HepG2 (cell line): ENCODE measurements around the gene CD58.

ENCODE experiments used
- FOSL1 ChIP-seq: sonication (generic); formaldehyde crosslinking; IDR thresholded peaks from 2 replicates; pipeline ENCODE4 v1.9.0; 2021; ENCODE audit warnings: missing genetic modification reagents, borderline replicate concordance
- MAFK ChIP-seq, 2 experiments: IDR thresholded peaks in 1 of 2; conservative IDR thresholded peaks in 1 of 2; 2 replicates each; pipeline ENCODE4 v1.6.1; 2011; ENCODE audit warnings: improper control_type of control experiment in 2 of 2, low read length in 2 of 2
- MAZ ChIP-seq, 2 experiments: sonication (generic) in 1 of 2; formaldehyde crosslinking in 1 of 2; IDR thresholded peaks; 2 replicates each; pipeline versions ENCODE4 v1.5.0 to v1.6.1; 2012 to 2020; ENCODE audit warnings: low read depth in 2 of 2, mild to moderate bottlenecking in 2 of 2, borderline replicate concordance in 1 of 2, improper control_type of control experiment in 1 of 2, low read length in 1 of 2, missing genetic modification reagents in 1 of 2, moderate library complexity in 1 of 2
- RAD21 ChIP-seq: fragments of 450-650 bp; formaldehyde crosslinking; IDR thresholded peaks from 2 replicates; pipeline ENCODE4 v1.5.0; 2020; ENCODE audit warnings: mild to moderate bottlenecking
- ZNF232 ChIP-seq: sonication (generic); formaldehyde crosslinking; IDR thresholded peaks from 2 replicates; pipeline ENCODE4 v1.4.0; 2020; ENCODE audit warnings: missing genetic modification reagents, borderline replicate concordance
- ZNF3 ChIP-seq: IDR thresholded peaks from 2 replicates; pipeline ENCODE4 v1.7.0; 2017; ENCODE audit warnings: inconsistent platforms
- ZNF570 ChIP-seq: sonication (generic); formaldehyde crosslinking; IDR thresholded peaks from 2 replicates; pipeline ENCODE4 v1.4.0; 2020; ENCODE audit warnings: mild to moderate bottlenecking, missing genetic modification reagents, borderline replicate concordance
- ZZZ3 ChIP-seq: sonication (generic); formaldehyde crosslinking; IDR thresholded peaks from 2 replicates; pipeline ENCODE4 v1.4.0; 2020; ENCODE audit warnings: missing genetic modification reagents, mild to moderate bottlenecking, borderline replicate concordance
- TF ChIP-seq, protein P1 (sequence below): sonication (generic); formaldehyde crosslinking; IDR thresholded peaks from 2 replicates; pipeline ENCODE4 v1.5.0; 2020; ENCODE audit warnings: mild to moderate bottlenecking, missing genetic modification reagents, moderate library complexity
- TF ChIP-seq, protein P2 (sequence below): sonication (generic); formaldehyde crosslinking; IDR thresholded peaks from 2 replicates; pipeline ENCODE4 v1.5.0; 2020; ENCODE audit warnings: mild to moderate bottlenecking, missing genetic modification reagents, borderline replicate concordance
- TF ChIP-seq, protein P3 (sequence below): IDR thresholded peaks from 2 replicates; pipeline ENCODE4 v1.6.1; 2012; ENCODE audit warnings: low read length, improper control_type of control experiment
- TF ChIP-seq, protein P4 (sequence below): sonication (generic); formaldehyde crosslinking; IDR thresholded peaks from 2 replicates; pipeline ENCODE4 v1.5.1; 2020; ENCODE audit warnings: mild to moderate bottlenecking, missing genetic modification reagents, moderate library complexity

DNA sequence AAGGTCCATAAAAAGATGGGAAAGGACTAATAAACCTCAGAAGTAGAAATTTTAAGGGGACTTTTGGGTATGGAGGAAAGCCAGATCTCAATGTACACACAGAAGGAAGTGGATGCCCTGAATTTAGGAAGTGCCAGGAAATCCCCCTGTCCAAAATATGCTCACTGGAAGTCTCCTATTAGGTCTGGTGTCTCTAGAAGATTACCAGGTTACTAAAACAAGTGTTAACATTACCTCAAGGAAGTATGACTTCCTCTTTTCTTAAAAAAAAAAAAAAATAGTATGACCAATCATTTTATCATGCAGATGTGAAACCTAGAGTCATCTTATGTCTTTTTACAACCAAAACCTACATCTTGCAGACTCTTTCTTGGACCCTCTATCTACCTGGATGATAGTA, 30.7 kb downstream of the CD58 start:
- TF ChIP-seq ZNF232 (CRISPR knock-in tag) = no peak
- TF ChIP-seq ZZZ3 (CRISPR knock-in tag) = no peak
- TF ChIP-seq ZNF3 (CRISPR knock-in tag) = no peak
- TF ChIP-seq, protein P1, sequence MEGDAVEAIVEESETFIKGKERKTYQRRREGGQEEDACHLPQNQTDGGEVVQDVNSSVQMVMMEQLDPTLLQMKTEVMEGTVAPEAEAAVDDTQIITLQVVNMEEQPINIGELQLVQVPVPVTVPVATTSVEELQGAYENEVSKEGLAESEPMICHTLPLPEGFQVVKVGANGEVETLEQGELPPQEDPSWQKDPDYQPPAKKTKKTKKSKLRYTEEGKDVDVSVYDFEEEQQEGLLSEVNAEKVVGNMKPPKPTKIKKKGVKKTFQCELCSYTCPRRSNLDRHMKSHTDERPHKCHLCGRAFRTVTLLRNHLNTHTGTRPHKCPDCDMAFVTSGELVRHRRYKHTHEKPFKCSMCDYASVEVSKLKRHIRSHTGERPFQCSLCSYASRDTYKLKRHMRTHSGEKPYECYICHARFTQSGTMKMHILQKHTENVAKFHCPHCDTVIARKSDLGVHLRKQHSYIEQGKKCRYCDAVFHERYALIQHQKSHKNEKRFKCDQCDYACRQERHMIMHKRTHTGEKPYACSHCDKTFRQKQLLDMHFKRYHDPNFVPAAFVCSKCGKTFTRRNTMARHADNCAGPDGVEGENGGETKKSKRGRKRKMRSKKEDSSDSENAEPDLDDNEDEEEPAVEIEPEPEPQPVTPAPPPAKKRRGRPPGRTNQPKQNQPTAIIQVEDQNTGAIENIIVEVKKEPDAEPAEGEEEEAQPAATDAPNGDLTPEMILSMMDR (CRISPR knock-in tag) = no peak
- TF ChIP-seq, protein P2, sequence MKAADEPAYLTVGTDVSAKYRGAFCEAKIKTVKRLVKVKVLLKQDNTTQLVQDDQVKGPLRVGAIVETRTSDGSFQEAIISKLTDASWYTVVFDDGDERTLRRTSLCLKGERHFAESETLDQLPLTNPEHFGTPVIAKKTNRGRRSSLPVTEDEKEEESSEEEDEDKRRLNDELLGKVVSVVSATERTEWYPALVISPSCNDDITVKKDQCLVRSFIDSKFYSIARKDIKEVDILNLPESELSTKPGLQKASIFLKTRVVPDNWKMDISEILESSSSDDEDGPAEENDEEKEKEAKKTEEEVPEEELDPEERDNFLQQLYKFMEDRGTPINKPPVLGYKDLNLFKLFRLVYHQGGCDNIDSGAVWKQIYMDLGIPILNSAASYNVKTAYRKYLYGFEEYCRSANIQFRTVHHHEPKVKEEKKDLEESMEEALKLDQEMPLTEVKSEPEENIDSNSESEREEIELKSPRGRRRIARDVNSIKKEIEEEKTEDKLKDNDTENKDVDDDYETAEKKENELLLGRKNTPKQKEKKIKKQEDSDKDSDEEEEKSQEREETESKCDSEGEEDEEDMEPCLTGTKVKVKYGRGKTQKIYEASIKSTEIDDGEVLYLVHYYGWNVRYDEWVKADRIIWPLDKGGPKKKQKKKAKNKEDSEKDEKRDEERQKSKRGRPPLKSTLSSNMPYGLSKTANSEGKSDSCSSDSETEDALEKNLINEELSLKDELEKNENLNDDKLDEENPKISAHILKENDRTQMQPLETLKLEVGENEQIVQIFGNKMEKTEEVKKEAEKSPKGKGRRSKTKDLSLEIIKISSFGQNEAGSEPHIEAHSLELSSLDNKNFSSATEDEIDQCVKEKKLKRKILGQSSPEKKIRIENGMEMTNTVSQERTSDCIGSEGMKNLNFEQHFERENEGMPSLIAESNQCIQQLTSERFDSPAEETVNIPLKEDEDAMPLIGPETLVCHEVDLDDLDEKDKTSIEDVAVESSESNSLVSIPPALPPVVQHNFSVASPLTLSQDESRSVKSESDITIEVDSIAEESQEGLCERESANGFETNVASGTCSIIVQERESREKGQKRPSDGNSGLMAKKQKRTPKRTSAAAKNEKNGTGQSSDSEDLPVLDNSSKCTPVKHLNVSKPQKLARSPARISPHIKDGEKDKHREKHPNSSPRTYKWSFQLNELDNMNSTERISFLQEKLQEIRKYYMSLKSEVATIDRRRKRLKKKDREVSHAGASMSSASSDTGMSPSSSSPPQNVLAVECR (CRISPR knock-in tag) = no peak
- TF ChIP-seq, protein P3, sequence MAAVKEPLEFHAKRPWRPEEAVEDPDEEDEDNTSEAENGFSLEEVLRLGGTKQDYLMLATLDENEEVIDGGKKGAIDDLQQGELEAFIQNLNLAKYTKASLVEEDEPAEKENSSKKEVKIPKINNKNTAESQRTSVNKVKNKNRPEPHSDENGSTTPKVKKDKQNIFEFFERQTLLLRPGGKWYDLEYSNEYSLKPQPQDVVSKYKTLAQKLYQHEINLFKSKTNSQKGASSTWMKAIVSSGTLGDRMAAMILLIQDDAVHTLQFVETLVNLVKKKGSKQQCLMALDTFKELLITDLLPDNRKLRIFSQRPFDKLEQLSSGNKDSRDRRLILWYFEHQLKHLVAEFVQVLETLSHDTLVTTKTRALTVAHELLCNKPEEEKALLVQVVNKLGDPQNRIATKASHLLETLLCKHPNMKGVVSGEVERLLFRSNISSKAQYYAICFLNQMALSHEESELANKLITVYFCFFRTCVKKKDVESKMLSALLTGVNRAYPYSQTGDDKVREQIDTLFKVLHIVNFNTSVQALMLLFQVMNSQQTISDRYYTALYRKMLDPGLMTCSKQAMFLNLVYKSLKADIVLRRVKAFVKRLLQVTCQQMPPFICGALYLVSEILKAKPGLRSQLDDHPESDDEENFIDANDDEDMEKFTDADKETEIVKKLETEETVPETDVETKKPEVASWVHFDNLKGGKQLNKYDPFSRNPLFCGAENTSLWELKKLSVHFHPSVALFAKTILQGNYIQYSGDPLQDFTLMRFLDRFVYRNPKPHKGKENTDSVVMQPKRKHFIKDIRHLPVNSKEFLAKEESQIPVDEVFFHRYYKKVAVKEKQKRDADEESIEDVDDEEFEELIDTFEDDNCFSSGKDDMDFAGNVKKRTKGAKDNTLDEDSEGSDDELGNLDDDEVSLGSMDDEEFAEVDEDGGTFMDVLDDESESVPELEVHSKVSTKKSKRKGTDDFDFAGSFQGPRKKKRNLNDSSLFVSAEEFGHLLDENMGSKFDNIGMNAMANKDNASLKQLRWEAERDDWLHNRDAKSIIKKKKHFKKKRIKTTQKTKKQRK = no peak
- TF ChIP-seq, protein P4, sequence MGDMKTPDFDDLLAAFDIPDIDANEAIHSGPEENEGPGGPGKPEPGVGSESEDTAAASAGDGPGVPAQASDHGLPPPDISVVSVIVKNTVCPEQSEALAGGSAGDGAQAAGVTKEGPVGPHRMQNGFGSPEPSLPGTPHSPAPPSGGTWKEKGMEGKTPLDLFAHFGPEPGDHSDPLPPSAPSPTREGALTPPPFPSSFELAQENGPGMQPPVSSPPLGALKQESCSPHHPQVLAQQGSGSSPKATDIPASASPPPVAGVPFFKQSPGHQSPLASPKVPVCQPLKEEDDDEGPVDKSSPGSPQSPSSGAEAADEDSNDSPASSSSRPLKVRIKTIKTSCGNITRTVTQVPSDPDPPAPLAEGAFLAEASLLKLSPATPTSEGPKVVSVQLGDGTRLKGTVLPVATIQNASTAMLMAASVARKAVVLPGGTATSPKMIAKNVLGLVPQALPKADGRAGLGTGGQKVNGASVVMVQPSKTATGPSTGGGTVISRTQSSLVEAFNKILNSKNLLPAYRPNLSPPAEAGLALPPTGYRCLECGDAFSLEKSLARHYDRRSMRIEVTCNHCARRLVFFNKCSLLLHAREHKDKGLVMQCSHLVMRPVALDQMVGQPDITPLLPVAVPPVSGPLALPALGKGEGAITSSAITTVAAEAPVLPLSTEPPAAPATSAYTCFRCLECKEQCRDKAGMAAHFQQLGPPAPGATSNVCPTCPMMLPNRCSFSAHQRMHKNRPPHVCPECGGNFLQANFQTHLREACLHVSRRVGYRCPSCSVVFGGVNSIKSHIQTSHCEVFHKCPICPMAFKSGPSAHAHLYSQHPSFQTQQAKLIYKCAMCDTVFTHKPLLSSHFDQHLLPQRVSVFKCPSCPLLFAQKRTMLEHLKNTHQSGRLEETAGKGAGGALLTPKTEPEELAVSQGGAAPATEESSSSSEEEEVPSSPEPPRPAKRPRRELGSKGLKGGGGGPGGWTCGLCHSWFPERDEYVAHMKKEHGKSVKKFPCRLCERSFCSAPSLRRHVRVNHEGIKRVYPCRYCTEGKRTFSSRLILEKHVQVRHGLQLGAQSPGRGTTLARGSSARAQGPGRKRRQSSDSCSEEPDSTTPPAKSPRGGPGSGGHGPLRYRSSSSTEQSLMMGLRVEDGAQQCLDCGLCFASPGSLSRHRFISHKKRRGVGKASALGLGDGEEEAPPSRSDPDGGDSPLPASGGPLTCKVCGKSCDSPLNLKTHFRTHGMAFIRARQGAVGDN (CRISPR knock-in tag) = no peak
- TF ChIP-seq MAZ (IDR thresholded peaks at IDR 0.05; ENCODE audit: borderline replicate concordance, low read depth, low read length) = no peak
- no peak for TF ChIP-seq MAZ (CRISPR knock-in tag; IDR thresholded peaks at IDR 0.05; ENCODE audit: low read depth)
- TF ChIP-seq ZNF570 = no peak
- TF ChIP-seq MAFK (conservative IDR thresholded peaks at IDR 0.05 in 1 of 2, IDR thresholded peaks at IDR 0.05 in 1 of 2; ENCODE audit: low read length in 2 of 2) = no peak
- TF ChIP-seq FOSL1 (CRISPR knock-in tag) = no peak
- TF ChIP-seq RAD21 (CRISPR knock-in tag) = no peak
